Measurements from ENCODE around the gene ZCCHC3.

ZCCHC3 gene

DNA sequence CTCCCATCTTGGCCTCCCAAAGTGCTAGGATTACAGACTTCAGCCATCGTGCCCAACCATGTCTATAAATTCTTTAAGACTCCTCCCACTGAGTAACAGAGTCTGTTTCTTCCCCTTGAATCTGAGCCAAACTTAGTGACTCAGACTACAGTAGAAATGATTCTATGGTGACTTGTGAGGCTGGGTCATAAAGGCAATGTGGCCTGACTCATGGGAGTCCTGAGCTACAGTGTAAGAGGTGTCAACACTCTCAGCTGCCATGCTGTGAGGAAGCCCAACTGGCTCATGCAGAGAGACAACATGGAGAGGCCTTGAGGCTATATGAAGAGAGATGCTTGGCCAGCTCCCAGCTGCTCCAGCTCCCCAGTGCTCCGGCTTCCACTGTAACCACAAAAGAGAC lies 44.3 kb downstream of the ZCCHC3 start:
- H3K4me1 ChIP-seq, result peaks cover 7 to 40% (median 13%) of the 10 kb centered on the region in 10 experiments; a peak in 19 of 20 replicates
- H4K20me1 ChIP-seq, result peaks cover 0 to 5% (median 0%) of the 10 kb centered on the region in 11 experiments; a peak in 3 of 22 replicates
- H3K9me3 ChIP-seq (replicated peaks in 1 of 11), result peaks cover 0 to 25% (median 9%) of the 10 kb centered on the region in 11 experiments; a peak in 14 of 22 replicates
- H3K4me3 ChIP-seq, result no peak overlapping the region
- no peak overlapping the region for H3K27ac ChIP-seq
- H3K36me3 ChIP-seq, result peaks cover 0 to 31% (median 6%) of the 10 kb centered on the region in 11 experiments; a peak in 8 of 22 replicates
- no peaks in the 10 kb centered on the region for H3K27me3 ChIP-seq
- no peak for TF ChIP-seq Cebpa-rat (IDR thresholded peaks at IDR 0.05)
- H3K9ac ChIP-seq, result no peak overlapping the region
- peak overlapping the region in 2 of 11 experiments; percentile 15 to 20; a peak in 1 of 22 replicates for H3K4me2 ChIP-seq

DNA sequence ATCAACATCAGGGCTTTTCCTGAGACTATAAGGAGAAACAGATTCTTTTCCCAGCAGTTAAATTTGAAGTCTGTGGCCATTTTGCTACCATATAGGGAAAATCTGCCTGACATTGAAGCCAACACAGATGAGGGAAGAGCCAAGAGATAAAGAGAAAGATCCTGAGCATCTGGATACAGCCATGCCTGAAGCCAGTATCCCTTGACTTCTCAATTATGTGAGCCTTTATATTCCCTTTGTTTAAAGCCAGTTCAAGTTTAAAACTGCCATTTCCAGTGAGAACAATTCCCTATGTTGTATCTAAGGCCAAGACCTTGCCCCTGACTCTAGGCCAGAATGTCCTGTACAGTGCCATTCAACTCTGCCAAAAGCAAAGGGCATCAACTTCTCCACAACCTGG lies 45.7 kb downstream of the ZCCHC3 start:
- Histone ChIP-seq H3K27ac (no peak overlapping the region), H3K9me3 (replicated peaks in 1 of 11) (peaks cover 0 to 25% (median 9%) of the 10 kb centered on the region in 11 experiments; a peak in 14 of 22 replicates), H3K9ac (no peak overlapping the region), H3K4me2 (no peak overlapping the region), H4K20me1 (peaks cover 0 to 5% (median 0%) of the 10 kb centered on the region in 11 experiments; a peak in 3 of 22 replicates), H3K4me3 (no peak overlapping the region), H3K4me1 (peaks cover 9 to 26% (median 15%) of the 10 kb centered on the region in 10 experiments; a peak in 19 of 20 replicates), H3K36me3 (peaks cover 0 to 31% (median 6%) of the 10 kb centered on the region in 11 experiments; a peak in 8 of 22 replicates), H3K27me3 (no peaks in the 10 kb centered on the region)
- no peak for TF ChIP-seq Cebpa-rat (IDR thresholded peaks at IDR 0.05)

DNA sequence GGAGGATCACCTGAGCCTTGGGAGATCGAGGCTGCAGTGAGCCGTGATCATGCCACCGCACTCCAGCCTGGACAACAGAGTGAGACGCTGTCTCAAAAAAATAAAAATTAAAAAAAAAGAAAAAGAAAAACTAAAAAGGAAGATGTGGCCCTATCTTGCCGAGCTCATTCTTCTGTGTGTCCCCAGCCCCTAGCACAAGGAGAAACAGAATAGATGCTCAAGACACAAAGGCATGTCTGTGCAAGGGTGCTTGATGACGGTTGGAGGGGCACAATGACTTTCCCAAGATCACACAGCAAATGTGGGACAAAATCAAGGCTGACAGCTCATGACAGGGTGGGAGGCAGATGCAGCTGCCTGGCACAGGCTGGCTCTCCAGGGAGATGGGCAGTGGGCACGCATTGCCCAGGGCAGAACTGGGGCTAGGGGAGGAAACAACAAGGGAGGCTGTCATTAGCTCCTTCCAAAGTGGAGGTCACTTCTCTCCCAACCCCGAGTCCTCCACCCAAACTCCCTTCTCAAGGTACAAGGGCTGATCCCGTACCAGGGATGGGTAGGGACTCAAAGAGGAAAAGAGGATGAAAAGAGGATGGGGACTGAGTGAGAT lies 48.8 kb downstream of the ZCCHC3 start:
- peak overlapping the region; percentile 83 to 97 (median 92) for H3K4me2 ChIP-seq
- TF ChIP-seq Cebpa-rat (IDR thresholded peaks at IDR 0.05), result no peak
- H3K27me3 ChIP-seq, result no peaks in the 10 kb centered on the region
- peak overlapping the region; percentile 79 to 93 (median 85); a peak in 21 of 22 replicates for H3K9ac ChIP-seq
- H3K27ac ChIP-seq, result peak overlapping the region in 7 of 11 experiments; percentile 80 to 95 (median 88); a peak in 11 of 22 replicates
- H3K36me3 ChIP-seq, result peaks cover 0 to 48% (median 8%) of the 10 kb centered on the region in 11 experiments; a peak in 8 of 22 replicates
- H3K9me3 ChIP-seq (replicated peaks in 1 of 11), result peaks cover 0 to 25% (median 9%) of the 10 kb centered on the region in 11 experiments; a peak in 14 of 22 replicates
- peak overlapping the region; percentile 63 to 81 (median 70) for H3K4me3 ChIP-seq
- H4K20me1 ChIP-seq, result peaks cover 0 to 5% (median 0%) of the 10 kb centered on the region in 11 experiments; a peak in 3 of 22 replicates
- H3K4me1 ChIP-seq, result peaks cover 14 to 36% (median 22%) of the 10 kb centered on the region in 10 experiments

DNA sequence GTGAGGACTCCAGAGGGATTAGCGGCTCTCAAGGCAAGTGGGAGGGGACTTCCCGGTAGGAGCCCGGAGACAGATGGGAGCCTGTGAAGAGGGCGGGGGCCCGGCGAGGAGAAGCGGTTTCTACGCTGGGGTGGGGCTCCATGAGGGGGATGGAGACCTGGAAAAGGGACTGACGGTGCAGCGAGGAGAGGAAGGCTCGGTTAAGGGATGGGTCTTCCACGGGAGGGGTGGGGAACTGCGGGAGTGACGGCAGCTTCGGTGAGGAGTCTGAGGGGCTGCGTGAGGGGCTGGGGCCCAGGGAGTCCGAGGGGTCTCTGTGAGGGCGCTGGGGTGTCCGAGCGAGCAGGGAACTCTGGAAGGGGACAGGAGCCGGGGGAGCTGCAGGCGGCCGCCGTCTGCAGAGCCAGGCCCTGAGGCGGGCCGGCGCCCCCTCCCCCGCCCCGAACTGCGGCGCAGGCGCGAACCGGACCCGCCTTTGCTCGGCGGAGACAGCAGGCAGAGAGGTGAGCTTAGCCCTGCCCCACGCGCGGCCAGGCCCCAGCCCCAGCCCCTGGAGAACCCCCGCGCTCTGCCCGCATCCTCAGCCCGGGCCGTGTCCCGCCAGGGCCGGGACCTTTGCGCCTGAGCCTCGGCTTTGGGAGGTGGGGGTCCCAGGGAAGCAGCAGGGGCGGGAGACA lies 49.4 kb downstream of the ZCCHC3 start, which contains the start of gene NRSN2:
Gene NRSN2, plus strand, starts transcription at position 472 of the 677 bp plus-strand sequence. CDS start 2,533 bp downstream, outside the sequence.
- H3K27ac ChIP-seq, result peak within 1 kb of the TSS; percentile 63 to 95 (median 86)

DNA sequence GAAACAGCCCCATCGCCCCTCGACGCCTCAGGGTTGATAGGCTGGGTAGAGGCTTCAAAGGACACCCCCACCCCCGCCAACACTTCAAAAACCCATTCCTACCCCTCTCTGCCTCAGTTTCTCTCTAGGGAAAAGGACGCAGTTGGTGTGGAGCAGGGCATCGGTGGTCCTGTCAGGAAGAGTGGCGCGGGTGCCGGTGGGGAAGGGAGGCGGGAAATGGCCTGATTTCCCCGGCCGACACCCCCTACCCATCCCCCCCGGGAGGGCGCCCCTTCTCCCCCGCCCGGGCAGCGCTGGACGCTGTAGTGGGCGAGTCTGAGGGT lies 49.9 kb downstream of the ZCCHC3 start:
- Histone ChIP-seq H3K4me2 (peak overlapping the region; percentile 83 to 97 (median 92)), H3K36me3 (peaks cover 0 to 50% (median 6%) of the 10 kb centered on the region in 11 experiments; a peak in 8 of 22 replicates), H3K27ac (peak overlapping the region; percentile 63 to 95 (median 86); a peak in 21 of 22 replicates), H4K20me1 (peaks cover 0 to 5% (median 0%) of the 10 kb centered on the region in 11 experiments; a peak in 3 of 22 replicates), H3K9ac (peak overlapping the region; percentile 79 to 93 (median 85)), H3K4me3 (peak overlapping the region; percentile 63 to 81 (median 70)), H3K9me3 (replicated peaks in 1 of 11) (peaks cover 0 to 16% (median 1%) of the 10 kb centered on the region in 11 experiments; a peak in 11 of 22 replicates), H3K4me1 (peaks cover 14 to 27% (median 22%) of the 10 kb centered on the region in 10 experiments), H3K27me3 (no peaks in the 10 kb centered on the region)
- TF ChIP-seq Cebpa-rat (IDR thresholded peaks at IDR 0.05), result no peak

More for the DNA sequence above, 49.4 kb downstream of the ZCCHC3 start, which contains the start of gene NRSN2:
- H3K4me2 ChIP-seq, result peak within 1 kb of the TSS; percentile 83 to 97 (median 92)
- H3K9ac ChIP-seq, result peak within 1 kb of the TSS; percentile 79 to 93 (median 85)
- peaks cover 0 to 5% (median 0%) of the 10 kb centered on the region in 11 experiments; a peak in 3 of 22 replicates for H4K20me1 ChIP-seq
- TF ChIP-seq Cebpa-rat (IDR thresholded peaks at IDR 0.05), result no peak
- peaks cover 0 to 50% (median 8%) of the 10 kb centered on the region in 11 experiments; a peak in 8 of 22 replicates for H3K36me3 ChIP-seq
- peaks cover 14 to 31% (median 22%) of the 10 kb centered on the region in 10 experiments for H3K4me1 ChIP-seq
- peaks cover 0 to 21% (median 6%) of the 10 kb centered on the region in 11 experiments; a peak in 14 of 22 replicates for H3K9me3 ChIP-seq (replicated peaks in 1 of 11)
- peak within 1 kb of the TSS; percentile 63 to 81 (median 70) for H3K4me3 ChIP-seq
- no peaks in the 10 kb centered on the region for H3K27me3 ChIP-seq

DNA sequence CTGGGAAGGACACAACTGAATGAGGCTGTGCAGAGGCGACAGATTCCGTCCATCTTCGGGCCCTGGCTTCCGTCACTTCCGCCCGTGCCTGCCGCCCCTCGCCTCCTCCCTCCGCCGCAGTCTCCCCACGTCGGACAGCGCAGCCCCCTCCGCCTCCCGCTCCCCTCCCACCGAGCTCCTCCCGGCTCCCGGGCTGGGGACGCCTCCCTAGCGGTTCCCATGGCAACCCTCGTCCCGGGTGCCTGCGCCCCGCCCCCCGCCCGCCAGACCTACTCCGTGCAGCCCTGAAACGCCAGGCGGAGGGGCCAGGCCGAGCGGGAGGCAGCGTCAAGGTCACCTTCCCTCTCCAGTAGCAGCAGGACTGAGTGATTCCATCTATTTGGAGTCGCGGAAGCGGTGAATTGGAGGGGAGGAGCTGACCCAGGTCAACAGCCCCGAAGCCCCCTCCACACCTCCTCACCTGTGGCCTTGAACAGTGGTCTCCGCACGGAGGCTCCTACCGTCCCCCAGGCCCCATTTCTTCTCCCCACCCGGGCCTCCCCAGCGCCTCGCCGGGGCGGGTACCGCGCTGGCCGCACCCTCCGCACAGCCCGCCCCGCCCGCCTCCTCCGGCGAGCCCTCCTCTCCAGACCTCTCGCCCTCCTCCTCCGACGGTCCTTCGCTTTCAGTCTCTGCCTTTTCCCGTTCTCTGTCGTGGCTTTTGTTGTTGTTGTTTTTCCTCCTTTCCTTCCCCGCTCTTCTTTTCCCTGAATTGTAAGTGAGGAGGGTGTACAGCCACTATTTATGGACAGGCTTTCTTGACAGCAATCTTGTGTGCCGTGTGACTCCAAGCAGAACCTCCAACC lies 50.5 kb downstream of the ZCCHC3 start:
- Histone ChIP-seq H3K27me3 (no peaks in the 10 kb centered on the region), H3K9me3 (replicated peaks in 1 of 11) (peaks cover 0 to 10% (median 0%) of the 10 kb centered on the region in 11 experiments; a peak in 8 of 22 replicates), H3K36me3 (peaks cover 0 to 49% (median 6%) of the 10 kb centered on the region in 11 experiments; a peak in 7 of 22 replicates), H4K20me1 (peaks cover 0 to 5% (median 0%) of the 10 kb centered on the region in 11 experiments; a peak in 3 of 22 replicates), H3K9ac (peak overlapping the region; percentile 79 to 93 (median 85)), H3K4me3 (peak overlapping the region; percentile 63 to 81 (median 70)), H3K4me1 (peaks cover 14 to 27% (median 22%) of the 10 kb centered on the region in 10 experiments), H3K4me2 (peak overlapping the region; percentile 83 to 97 (median 92)), H3K27ac (peak overlapping the region; percentile 63 to 95 (median 86))
- TF ChIP-seq Cebpa-rat (IDR thresholded peaks at IDR 0.05), result no peak

DNA sequence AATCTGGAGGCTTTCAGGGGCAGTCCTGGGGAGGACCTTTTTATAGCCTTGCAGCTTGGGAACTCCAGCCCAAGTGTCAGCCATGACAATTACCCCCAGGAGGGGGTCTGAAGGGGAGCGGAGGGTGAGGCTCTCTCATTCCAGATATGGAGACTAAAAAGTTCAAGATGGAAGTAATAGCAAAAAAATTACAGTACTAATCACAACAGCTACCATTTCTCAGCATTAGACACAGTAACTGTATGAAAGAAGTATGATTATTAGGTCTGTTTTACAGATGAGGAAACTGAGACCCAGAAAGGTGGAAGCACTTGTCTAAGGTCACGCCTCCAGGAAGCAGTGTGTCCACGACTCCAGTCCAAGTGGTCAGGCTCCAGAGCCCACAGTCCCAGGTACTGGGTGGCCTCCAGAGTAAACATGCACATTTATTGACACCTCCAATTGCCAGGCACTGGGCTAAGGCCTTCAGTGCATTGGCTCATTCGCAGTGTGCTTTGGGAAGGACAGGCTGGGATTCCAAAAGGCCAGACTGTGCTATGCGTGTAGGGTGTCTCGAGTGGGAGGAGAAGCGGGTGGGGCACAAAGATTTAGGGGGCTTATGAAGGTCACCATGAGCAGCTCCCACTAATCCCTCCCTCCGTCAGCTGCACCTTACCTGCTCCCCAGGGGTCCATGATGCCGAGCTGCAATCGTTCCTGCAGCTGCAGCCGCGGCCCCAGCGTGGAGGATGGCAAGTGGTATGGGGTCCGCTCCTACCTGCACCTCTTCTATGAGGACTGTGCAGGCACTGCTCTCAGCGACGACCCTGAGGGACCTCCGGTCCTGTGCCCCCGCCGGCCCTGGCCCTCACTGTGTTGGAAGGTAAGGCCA lies 51.8 kb downstream of the ZCCHC3 start:
- no peaks in the 10 kb centered on the region for H3K27me3 ChIP-seq
- H4K20me1 ChIP-seq, result peaks cover 0 to 8% (median 0%) of the 10 kb centered on the region in 11 experiments; a peak in 4 of 22 replicates
- no peak overlapping the region for H3K27ac ChIP-seq
- peak overlapping the region in 2 of 10 experiments; percentile 71 to 79; a peak in 5 of 20 replicates for H3K4me3 ChIP-seq
- H3K36me3 ChIP-seq, result peaks cover 0 to 41% (median 6%) of the 10 kb centered on the region in 11 experiments; a peak in 7 of 22 replicates
- H3K9ac ChIP-seq, result peak overlapping the region in 4 of 11 experiments; percentile 81 to 93 (median 90); a peak in 3 of 22 replicates
- no peak for TF ChIP-seq Cebpa-rat (IDR thresholded peaks at IDR 0.05)
- no peaks in the 10 kb centered on the region for H3K9me3 ChIP-seq (replicated peaks in 1 of 11)
- H3K4me2 ChIP-seq, result peak overlapping the region in 9 of 11 experiments; percentile 86 to 97 (median 92); a peak in 16 of 22 replicates
- H3K4me1 ChIP-seq, result peaks cover 14 to 27% (median 22%) of the 10 kb centered on the region in 10 experiments

Data from BLaER1 treated with 17β-estradiol and CSF1 and Interleukin-3, amounts not matched to agents 10 nM and 100 nM (cell line).